ENCODE measurements around the gene GAS2L2.

GRCh38 chr17:35708951-35709350 lies 44.1 kb downstream of the GAS2L2 start:
- TF ChIP-seq CTCF (IDR thresholded peaks at IDR 0.05) (no peak), POLR2A (IDR thresholded peaks at IDR 0.05) (no peak)
